BJ (cell line): ENCODE data around the gene NPC1. TPM values are rescaled to one million over a fixed set of nuclear protein-coding genes. Genes with fewer than 3 reads are reported as not detected.
"Not testable (repeated sequence)": the region's sequence is repeated elsewhere in the genome, so short reads cannot be mapped to it uniquely, and the experiment has no call there.

ENCODE experiments used
- CTCF ChIA-PET: fragments of 350-600 bp; formaldehyde crosslinking; extraction: SDS; loops from one replicate; lab custom pipeline; 2021; ENCODE audit warnings: antibody characterized with exemption, inconsistent platforms; lab: Yijun Ruan, JAX
- POLR2A ChIA-PET: fragments of 300-600 bp; sonication (Branson Sonifier 250); formaldehyde crosslinking; extraction: SDS; loops from one replicate; lab custom pipeline; 2021; ENCODE audit warnings: antibody characterized with exemption; lab: Charles Lee
- DNase-seq: peaks from one replicate; pipeline ENCODE4 v3.0.0-alpha.2; 2011; ENCODE audit warnings: low read depth
- H3K27me3 ChIP-seq: 2 replicates; pipeline ENCODE4 v1.6.0; 2011; ENCODE audit warnings: low read length; ENCODE audit not compliant: control insufficient read depth, insufficient read depth
- H3K36me3 ChIP-seq: 2 replicates; pipeline ENCODE4 v1.5.1; 2011; ENCODE audit warnings: low read length; ENCODE audit not compliant: control insufficient read depth, insufficient read depth
- H3K4me3 ChIP-seq: 2 replicates; pipeline ENCODE4 v1.5.1; 2011; ENCODE audit warnings: low read depth, mild to moderate bottlenecking, control low read depth, low read length
- CTCF ChIP-seq: IDR thresholded peaks from 2 replicates; pipeline ENCODE4 v1.5.1; 2011; ENCODE audit warnings: low read depth, mild to moderate bottlenecking, control low read depth, inconsistent platforms, low read length, moderate library complexity; ENCODE audit not compliant: insufficient read depth
- polyA plus RNA-seq: library from polyadenylated mRNA; depleted of rRNA; stranded (reverse); fragments of >200 nt; gene quantifications from 2 replicates; pipeline ENCODE4 v1.2.3, GENCODE V29; 2011

The NPC1 gene
- polyA plus RNA-seq, 1 experiment = 54.5 TPM

- POLR2A ChIA-PET = no interaction called here
- DNase-seq = no peak
- Histone ChIP-seq H3K27me3 (no peaks in the 10 kb centered on the region), H3K4me3 (no peak overlapping the region), H3K36me3 (peaks cover 9% of the 10 kb centered on the region)
- TF ChIP-seq CTCF = no peak
- CTCF ChIA-PET = interaction anchor here (0.7 to 1.1 kb wide), 5 partner anchors 13 to 272 kb away, joined by 3 to 6 read pairs (median 4); no protein-coding TSS in a partner anchor
Observed at GRCh38 chr18:23512641-23513040, 73.7 kb downstream of the NPC1 start.

GRCh38 chr18:23512216-23512615, 74.1 kb downstream of the NPC1 start:
- POLR2A ChIA-PET = not testable (repeated sequence)

GRCh38 chr18:23510923-23511322, 75.4 kb downstream of the NPC1 start:
- POLR2A ChIA-PET, H3K4me3 ChIP-seq, H3K27me3 ChIP-seq, H3K36me3 ChIP-seq, DNase-seq: not testable (repeated sequence)
- CTCF ChIA-PET = interaction anchor here (1.7 kb wide), 1 partner anchor 74 kb away, joined by 5 read pairs; no protein-coding TSS in a partner anchor

More at GRCh38 chr18:23512216-23512615, 74.1 kb downstream of the NPC1 start:
- not testable (repeated sequence) for H3K36me3 ChIP-seq, H3K4me3 ChIP-seq, DNase-seq, H3K27me3 ChIP-seq
- CTCF ChIA-PET = interaction anchor here (0.7 to 1.1 kb wide), 5 partner anchors 13 to 273 kb away, joined by 3 to 6 read pairs (median 4); no protein-coding TSS in a partner anchor

GRCh38 chr18:23506393-23506792, 79.9 kb downstream of the NPC1 start:
- Histone ChIP-seq H3K36me3 (peaks cover 6% of the 10 kb centered on the region), H3K27me3 (no peaks in the 10 kb centered on the region), H3K4me3 (no peak overlapping the region)
- DNase-seq = no peak
- ChIA-PET CTCF (interaction anchor here (1.6 to 3.5 kb wide), 2 partner anchors 9 to 13 kb away, joined by 5 to 19 read pairs; no protein-coding TSS in a partner anchor), POLR2A (no interaction called here)
- no peak for TF ChIP-seq CTCF

- H3K4me3 ChIP-seq = 0 out of 2 replicates have a peak overlapping the region, but pooled peaks have one; percentile 0
- peaks cover 4% of the 10 kb centered on the region for H3K36me3 ChIP-seq
- no peak for TF ChIP-seq CTCF
- ChIA-PET CTCF (interaction anchor here (0.6 to 3.5 kb wide), 5 partner anchors 11 to 191 kb away, joined by 3 to 19 read pairs (median 4); no protein-coding TSS in a partner anchor), POLR2A (no interaction called here)
- no peak for DNase-seq
- H3K27me3 ChIP-seq = no peaks in the 10 kb centered on the region
Observed at GRCh38 chr18:23504720-23505119, 81.6 kb downstream of the NPC1 start.

GRCh38 chr18:23503963-23504344, 82.4 kb downstream of the NPC1 start:
- ChIA-PET POLR2A (no interaction called here), CTCF (interaction anchor here (3.5 kb wide), 1 partner anchor 12 kb away, joined by 19 read pairs; no protein-coding TSS in a partner anchor)
- no peak for TF ChIP-seq CTCF
- no peak for DNase-seq
- Histone ChIP-seq H3K27me3 (no peaks in the 10 kb centered on the region), H3K4me3 (peak overlapping the region; percentile 91), H3K36me3 (peaks cover 4% of the 10 kb centered on the region)
